NCI-H2081 treated with DMSO at 0.1 percent for 48 hours (cell line): Measurements from ENCODE around the gene ATOSB.

ENCODE experiments used
- DNase-seq: peaks from one replicate; lab custom pipeline; 2025; lab: John Stamatoyannopoulos, UW

The ATOSB gene

GRCh38 chr9:35085078-35085477 lies 30.6 kb downstream of the ATOSB start:
- no peak for DNase-seq

GRCh38 chr9:35079426-35080341 lies 36.0 kb downstream of the ATOSB start, which contains the start of gene FANCG:
Gene FANCG, minus strand, starts transcription at chr9:35079942. Its CDS starts 418 bp downstream, at chr9:35079524.
- peak; percentile 86 for DNase-seq

GRCh38 chr9:35079041-35079425 lies 36.6 kb downstream of the ATOSB start:
- no peak for DNase-seq

- no peak for DNase-seq
Measured at GRCh38 chr9:35078066-35078465, 37.6 kb downstream of the ATOSB start.

- DNase-seq: no peak
Measured at GRCh38 chr9:35076848-35077247, 38.8 kb downstream of the ATOSB start.

- no peak for DNase-seq
Measured at GRCh38 chr9:35075358-35075757, 40.3 kb downstream of the ATOSB start.

- DNase-seq: no peak
Measured at GRCh38 chr9:35074791-35075190, 40.9 kb downstream of the ATOSB start.

- DNase-seq: no peak
Measured at GRCh38 chr9:35074141-35074540, 41.5 kb downstream of the ATOSB start.

GRCh38 chr9:35073279-35073612 lies 42.4 kb downstream of the ATOSB start:
- no peak for DNase-seq

GRCh38 chr9:35072461-35073278 lies 43.0 kb downstream of the ATOSB start, which contains the start of gene VCP:
Gene VCP, minus strand, starts transcription at chr9:35072625. Its CDS starts 272 bp downstream, at chr9:35072353.
- DNase-seq: peak; percentile 98

GRCh38 chr9:35071814-35072460 lies 43.7 kb downstream of the ATOSB start:
- DNase-seq: peak; percentile 8

- DNase-seq: no peak
Measured at GRCh38 chr9:35070823-35071813, 44.5 kb downstream of the ATOSB start.

- DNase-seq: no peak
Measured at GRCh38 chr9:35069020-35069419, 46.6 kb downstream of the ATOSB start.

GRCh38 chr9:35067056-35067455 lies 48.6 kb downstream of the ATOSB start:
- no peak for DNase-seq

GRCh38 chr9:35060548-35061207 lies 55.0 kb downstream of the ATOSB start:
- DNase-seq: no peak

- DNase-seq: no peak
Measured at GRCh38 chr9:35059438-35059837, 56.2 kb downstream of the ATOSB start.

- DNase-seq: no peak
Measured at GRCh38 chr9:35057271-35057620, 58.4 kb downstream of the ATOSB start.

GRCh38 chr9:35056571-35057270 lies 58.9 kb downstream of the ATOSB start:
- DNase-seq: no peak

- no peak for DNase-seq
Measured at GRCh38 chr9:35054871-35055644, 60.6 kb downstream of the ATOSB start.
